Fibroblast of lung (primary cell): Measurements from ENCODE around the gene RENBP. TPM values are rescaled to one million over a fixed set of nuclear protein-coding genes. Genes with fewer than 3 reads are reported as not detected.

Experiments used
- DNase-seq, 2 donors: peaks; one replicate each; pipeline versions ENCODE4 v3.0.0 to v3.0.0-alpha.2; 2010; ENCODE audit warnings: low read depth in 2 of 2
- H2AFZ ChIP-seq: 2 replicates; pipeline ENCODE4 v1.5.1; 2012; ENCODE audit warnings: low read length, control low read depth, inconsistent platforms
- H3K27ac ChIP-seq: 2 replicates; pipeline ENCODE4 v1.5.1; 2011; ENCODE audit warnings: low read length, control low read depth; ENCODE audit not compliant: insufficient read depth
- H3K27me3 ChIP-seq: 2 replicates; pipeline ENCODE4 v1.5.1; 2011; ENCODE audit warnings: mild to moderate bottlenecking, low read length; ENCODE audit not compliant: control insufficient read depth, insufficient read depth
- H3K36me3 ChIP-seq: 2 replicates; pipeline ENCODE4 v1.5.1; 2011; ENCODE audit warnings: low read length; ENCODE audit not compliant: control insufficient read depth, insufficient read depth
- H3K4me1 ChIP-seq: 2 replicates; pipeline ENCODE4 v1.5.1; 2011; ENCODE audit warnings: low read length; ENCODE audit not compliant: control insufficient read depth, insufficient read depth; ENCODE audit errors: extremely low read depth
- H3K4me2 ChIP-seq: 2 replicates; pipeline ENCODE4 v1.5.1; 2011; ENCODE audit warnings: low read length, control low read depth; ENCODE audit not compliant: insufficient read depth; ENCODE audit errors: extremely low read depth
- H3K4me3 ChIP-seq, 4 experiments: fragments of 200-600 bp in 1 of 4; sonication (generic) in 1 of 4; replicated peaks in 1 of 4; 2 replicates each; pipeline ENCODE4 v1.5.1; 2011 to 2016; ENCODE audit warnings: low read length in 4 of 4, low read depth in 3 of 4, mild to moderate bottlenecking in 3 of 4, control low read depth in 2 of 4, inconsistent platforms in 1 of 4, mixed read lengths in 1 of 4; ENCODE audit not compliant: insufficient read depth in 1 of 4; ENCODE audit errors: control extremely low read depth in 1 of 4
- H3K79me2 ChIP-seq: 2 replicates; pipeline ENCODE4 v1.5.1; 2012; ENCODE audit warnings: mild to moderate bottlenecking, low read length, inconsistent platforms; ENCODE audit not compliant: control insufficient read depth, insufficient read depth
- H3K9ac ChIP-seq: 2 replicates; pipeline ENCODE4 v1.5.1; 2011; ENCODE audit warnings: mild to moderate bottlenecking, low read length, control low read depth; ENCODE audit not compliant: insufficient read depth
- H3K9me3 ChIP-seq: 2 replicates; pipeline ENCODE4 v1.5.1; 2012; ENCODE audit warnings: low read depth, low read length; ENCODE audit not compliant: control insufficient read depth, insufficient read depth
- H4K20me1 ChIP-seq: 2 replicates; pipeline ENCODE4 v1.5.1; 2011; ENCODE audit warnings: low read length; ENCODE audit not compliant: control insufficient read depth, insufficient read depth; ENCODE audit errors: extremely low read depth
- CTCF ChIP-seq, 2 donors: IDR thresholded peaks in 1 of 2; conservative IDR thresholded peaks in 1 of 2; 1 replicate in 1 of 2; 2 replicates in 1 of 2; pipeline ENCODE4 v1.5.1; 2011 to 2012; ENCODE audit warnings: low read length in 2 of 2, control low read depth in 1 of 2, inconsistent platforms in 1 of 2, low read depth in 1 of 2, mild to moderate bottlenecking in 1 of 2
- EZH2 ChIP-seq: IDR thresholded peaks from 2 replicates; pipeline ENCODE4 v1.5.1; 2012; ENCODE audit warnings: low read length, control low read depth, mild to moderate bottlenecking; ENCODE audit errors: missing control alignments
- polyA plus RNA-seq, 2 donors: library from polyadenylated mRNA; depleted of rRNA in 1 of 2; stranded (reverse) in 1 of 2; unstranded in 1 of 2; fragments of >200 nt; gene quantifications; 2 replicates each; pipeline ENCODE4 v1.2.1, GENCODE V29; 2011 to 2012; ENCODE audit warnings: missing spikeins in 1 of 2
- total RNA-seq: library from RNA; depleted of rRNA; stranded (reverse); fragments of >200 nt; gene quantifications from 2 replicates; pipeline ENCODE4 v1.2.1, GENCODE V29; 2014

The RENBP gene
- total and polyA plus RNA-seq, 2 donors (not counting 1 experiment from before 2014, with no cell fraction given): 0.92 to 8.8 TPM

- no peak within 1 kb of the TSS for H2AFZ ChIP-seq
- H3K27me3 ChIP-seq: no peaks in the 10 kb centered on the region
- no peaks in the 10 kb centered on the region for H3K9me3 ChIP-seq
- H3K27ac ChIP-seq: no peak within 1 kb of the TSS
- no peak within 1 kb of the TSS for H3K4me3 ChIP-seq
- no peak within 1 kb of the TSS for H3K9ac ChIP-seq
- no peaks in the 10 kb centered on the region for H3K36me3 ChIP-seq
- no peak within 1 kb of the TSS for H3K4me2 ChIP-seq
- TF ChIP-seq CTCF (conservative IDR thresholded peaks at IDR 0.05 in 1 of 2, IDR thresholded peaks at IDR 0.05 in 1 of 2; ENCODE audit: low read depth in 1 of 2, low read length in 2 of 2) (no peak), EZH2 (no peak)
- no peaks in the 10 kb centered on the region for H3K79me2 ChIP-seq
- peaks cover 3% of the 10 kb centered on the region for H3K4me1 ChIP-seq
- DNase-seq: no peak
- H4K20me1 ChIP-seq: no peaks in the 10 kb centered on the region
Observed at GRCh38 chrX:153903991-153904957, 40.2 kb downstream of the RENBP start, which contains the start of gene AVPR2. TSS of gene AVPR2 (plus strand) at chrX:153904673. CDS start at chrX:153905146, 473 bp downstream.

DNA sequence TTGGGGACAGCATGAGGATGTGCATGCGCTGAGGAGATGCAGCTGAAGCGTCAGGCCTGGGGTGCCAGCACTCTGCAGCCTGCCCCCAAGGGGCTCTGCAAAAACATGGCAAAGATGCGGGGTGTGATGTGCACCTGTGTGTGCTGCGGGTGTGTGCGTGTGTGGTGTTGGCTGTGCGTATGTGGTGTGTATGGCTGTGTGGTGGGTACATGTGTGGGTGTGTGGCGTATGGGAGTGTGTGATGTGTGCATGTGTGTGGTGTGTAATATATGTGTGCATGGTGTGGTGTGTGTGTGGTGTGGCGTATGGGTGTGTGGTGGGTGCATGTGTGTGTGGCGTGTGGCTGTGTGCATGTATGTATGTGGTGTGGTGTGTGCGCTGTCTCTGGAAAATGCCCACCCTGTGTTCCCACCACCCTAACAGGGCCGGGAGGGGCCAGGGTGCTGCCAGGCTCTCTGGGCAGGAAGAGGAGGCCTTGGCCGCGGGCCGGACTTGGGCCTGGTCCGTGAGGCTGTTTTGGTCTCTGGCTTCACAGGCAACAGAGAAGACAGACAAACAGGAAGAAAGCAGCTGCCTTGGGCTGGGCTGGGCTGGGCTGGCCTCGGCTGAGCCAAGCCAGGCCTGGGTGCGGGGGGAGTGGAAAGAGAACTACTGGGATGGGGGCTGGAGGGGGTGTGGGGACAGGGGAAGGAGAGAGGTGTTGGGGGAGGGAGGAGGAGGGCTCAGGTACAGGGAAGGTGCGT, 41.0 kb downstream of the RENBP start:
- no peak for DNase-seq
- peaks cover 3% of the 10 kb centered on the region for H3K4me1 ChIP-seq

More for the DNA sequence above, 41.0 kb downstream of the RENBP start:
- Histone ChIP-seq H3K27ac (no peak overlapping the region), H3K27me3 (no peaks in the 10 kb centered on the region), H3K36me3 (no peaks in the 10 kb centered on the region), H2AFZ (no peak overlapping the region), H4K20me1 (no peaks in the 10 kb centered on the region), H3K9ac (no peak overlapping the region), H3K4me3 (no peak overlapping the region), H3K4me2 (no peak overlapping the region), H3K9me3 (no peaks in the 10 kb centered on the region), H3K79me2 (no peaks in the 10 kb centered on the region)
- TF ChIP-seq CTCF (conservative IDR thresholded peaks at IDR 0.05 in 1 of 2, IDR thresholded peaks at IDR 0.05 in 1 of 2; ENCODE audit: low read depth in 1 of 2, low read length in 2 of 2) (no peak), EZH2 (no peak)
